ENCODE measurements around the gene CBX7.

CBX7 gene

GRCh38 chr22:39146256-39147101 lies 6.0 kb downstream of the CBX7 start:
- no peak for DNase-seq

- peak; percentile 74 for DNase-seq
Observed at GRCh38 chr22:39144101-39144767, 8.2 kb downstream of the CBX7 start.

DNA sequence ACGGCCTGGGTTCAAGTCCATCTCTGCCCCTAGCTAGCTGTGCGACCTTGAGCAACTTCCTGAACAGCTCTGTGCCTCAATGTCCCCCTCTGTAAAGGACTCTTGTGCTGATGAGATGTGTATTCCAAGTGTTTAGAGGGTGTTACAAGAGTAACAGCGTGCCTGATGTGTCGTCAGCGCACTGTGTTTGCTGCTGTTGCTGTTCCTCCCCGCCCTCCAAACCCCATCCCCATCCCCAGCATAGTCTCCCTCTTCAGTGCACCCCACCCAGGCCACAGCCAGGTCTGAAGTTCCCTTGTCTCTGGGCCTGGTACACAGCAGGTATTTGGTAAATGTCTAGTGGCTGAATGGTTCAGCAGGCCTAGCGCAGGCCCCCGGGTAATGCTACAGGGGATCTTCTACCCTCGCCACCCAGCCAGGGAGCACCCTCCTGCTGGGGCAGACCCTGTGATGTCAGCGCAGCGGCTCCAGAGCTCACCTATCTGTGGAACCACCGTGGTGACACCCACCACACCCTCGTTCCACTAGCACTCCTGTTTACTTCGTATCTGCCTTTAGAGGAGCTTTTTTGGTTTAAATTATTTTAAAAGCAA lies 10.3 kb downstream of the CBX7 start:
- no peak for DNase-seq

GRCh38 chr22:39139933-39140332 lies 12.5 kb downstream of the CBX7 start:
- DNase-seq, result no peak

DNA sequence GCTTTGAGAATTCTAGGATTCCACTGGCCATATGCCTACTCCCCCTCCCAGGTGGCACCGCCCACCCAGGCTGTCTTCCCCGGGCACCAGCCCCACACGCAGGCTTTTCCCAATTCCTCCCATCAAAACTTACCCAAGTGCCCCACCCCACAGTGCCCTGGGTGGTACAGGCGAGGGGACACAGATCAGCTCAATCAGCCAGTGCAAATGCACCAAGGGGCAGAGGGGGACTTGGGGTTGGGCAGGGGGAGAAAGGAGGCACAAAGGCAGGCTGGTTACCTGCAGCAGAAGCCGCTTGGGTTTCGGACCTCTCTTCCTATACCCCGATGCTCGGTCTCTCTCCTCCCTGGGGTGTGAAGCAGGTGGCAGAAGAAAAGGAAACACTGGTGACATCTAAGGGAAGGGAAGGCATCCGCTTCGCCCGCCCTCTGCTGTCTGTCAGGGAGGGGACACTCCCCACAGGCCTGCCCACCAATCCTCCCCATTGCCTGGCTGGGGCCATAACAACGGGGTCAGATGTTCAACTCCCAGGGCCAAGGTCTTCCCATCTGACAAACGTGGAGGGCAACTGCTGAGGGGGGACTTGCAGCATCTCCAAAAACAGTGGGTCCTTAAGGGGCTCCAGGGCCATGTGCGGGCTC lies 14.0 kb downstream of the CBX7 start:
- no peak for DNase-seq

DNA sequence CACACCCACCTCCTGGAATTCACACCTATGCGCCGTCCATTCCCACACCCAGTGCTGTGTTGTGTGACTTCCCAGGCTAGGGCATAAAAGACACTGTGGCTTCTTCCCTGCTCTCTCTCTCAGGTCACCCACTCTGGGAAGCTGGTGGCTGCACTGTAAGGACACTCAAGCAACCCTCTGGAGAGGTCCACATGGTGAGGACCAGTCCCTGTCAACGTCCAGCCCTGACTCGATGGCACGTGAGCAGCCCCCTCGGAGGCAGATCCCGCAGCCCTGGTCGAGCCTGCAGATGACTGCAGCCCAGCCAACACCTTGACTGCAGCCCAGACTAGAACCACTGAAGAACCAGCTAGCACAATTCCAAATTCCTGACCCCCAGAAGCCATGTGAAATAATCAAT lies 16.2 kb downstream of the CBX7 start:
- no peak for DNase-seq

DNA sequence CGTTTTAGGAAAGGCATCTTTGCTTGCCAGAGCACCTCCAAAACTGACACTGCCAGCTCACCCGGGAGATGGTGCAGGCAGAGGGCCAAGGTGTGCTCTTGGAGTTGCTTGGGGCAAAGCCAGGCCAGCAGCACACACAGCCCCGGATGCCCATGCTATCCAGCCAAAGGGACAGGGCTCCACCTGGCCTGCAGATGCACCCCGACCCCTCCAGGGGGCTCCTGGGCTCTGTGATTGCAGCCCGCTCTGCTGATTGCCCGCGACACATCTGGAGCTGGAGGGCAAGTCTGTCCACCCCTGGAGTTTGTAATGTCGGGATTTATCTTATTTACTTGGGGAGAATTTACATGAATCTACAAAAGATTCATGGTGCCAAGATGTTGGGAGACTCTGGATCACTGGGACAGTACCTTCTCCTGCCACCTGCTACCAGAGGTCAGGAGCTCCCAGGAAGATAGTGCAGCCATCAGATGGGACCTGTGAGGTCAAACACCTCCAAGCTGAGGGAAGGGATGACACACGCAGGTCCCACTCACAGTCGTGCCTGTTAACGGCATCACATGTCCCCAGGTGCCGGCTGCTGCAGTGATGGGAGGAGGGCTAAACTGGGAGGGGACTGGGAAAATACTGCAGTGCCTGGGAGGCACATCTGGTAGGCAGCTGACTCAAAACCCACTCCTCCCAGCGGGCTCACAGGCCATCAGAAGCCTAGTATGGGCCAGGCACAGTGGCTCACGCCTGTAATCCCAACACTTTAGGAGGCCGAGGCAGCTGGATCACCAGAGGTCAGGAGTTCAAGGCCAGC lies 17.2 kb downstream of the CBX7 start:
- peak; percentile 41 for DNase-seq

GRCh38 chr22:39134366-39135091 lies 18.0 kb downstream of the CBX7 start:
- DNase-seq, result no peak

GRCh38 chr22:39133871-39134270 lies 18.6 kb downstream of the CBX7 start:
- no peak for DNase-seq

DNA sequence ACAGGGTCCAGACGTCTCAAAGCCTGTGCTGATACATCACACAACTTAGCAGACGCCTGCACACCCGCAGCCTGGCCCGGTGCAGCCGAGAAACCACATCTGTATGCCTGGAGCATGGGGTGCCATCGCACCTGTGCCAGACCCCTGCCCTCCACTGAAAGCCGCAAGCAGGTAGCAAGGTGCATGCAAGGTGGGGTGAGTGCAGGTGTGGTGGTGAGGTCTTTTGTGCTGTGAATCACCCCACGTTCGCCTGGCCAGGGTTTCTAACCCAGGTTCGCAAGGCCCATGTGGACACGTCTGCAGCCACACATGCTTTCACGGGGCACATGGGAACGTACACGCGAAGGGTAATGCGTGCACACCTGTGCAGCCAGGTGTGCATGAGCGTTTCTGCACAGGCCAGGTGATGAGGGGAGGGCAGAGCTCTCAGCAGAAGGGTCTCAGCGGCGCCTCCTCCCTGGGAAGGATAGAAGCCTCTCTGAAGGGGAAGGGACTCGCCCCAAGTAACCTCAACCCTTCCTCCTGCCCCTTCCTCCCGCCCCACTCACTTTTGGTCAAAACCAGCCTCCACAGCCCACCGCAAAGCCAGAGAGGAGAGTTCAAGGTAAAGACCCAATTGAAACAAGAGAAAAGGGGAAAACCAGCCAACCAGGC lies 19.5 kb downstream of the CBX7 start:
- no peak for DNase-seq

DNA sequence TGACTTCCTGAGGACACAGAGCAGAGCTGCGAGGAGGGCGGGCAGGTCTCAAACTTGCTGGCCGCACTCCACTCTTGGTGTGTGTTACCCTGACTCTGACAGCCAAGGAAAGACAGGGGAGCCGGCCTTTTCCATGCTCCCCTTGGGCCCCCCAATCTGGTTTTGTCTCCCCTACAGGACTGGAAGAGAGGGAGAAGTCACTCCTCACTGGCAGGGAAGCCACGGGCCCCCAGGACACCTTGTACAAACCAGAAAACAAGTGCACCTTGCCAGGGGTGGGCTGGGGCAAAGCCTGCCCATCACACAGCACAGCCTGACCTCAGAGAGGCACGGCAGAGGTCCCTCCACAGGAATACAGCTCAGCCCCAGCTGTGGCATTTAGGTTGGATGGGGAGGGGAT lies 20.2 kb downstream of the CBX7 start:
- no peak for DNase-seq

- no peak for DNase-seq
Observed at GRCh38 chr22:39130892-39131855, 21.3 kb downstream of the CBX7 start.

GRCh38 chr22:39130152-39130704 lies 22.3 kb downstream of the CBX7 start:
- DNase-seq, result no peak

DNA sequence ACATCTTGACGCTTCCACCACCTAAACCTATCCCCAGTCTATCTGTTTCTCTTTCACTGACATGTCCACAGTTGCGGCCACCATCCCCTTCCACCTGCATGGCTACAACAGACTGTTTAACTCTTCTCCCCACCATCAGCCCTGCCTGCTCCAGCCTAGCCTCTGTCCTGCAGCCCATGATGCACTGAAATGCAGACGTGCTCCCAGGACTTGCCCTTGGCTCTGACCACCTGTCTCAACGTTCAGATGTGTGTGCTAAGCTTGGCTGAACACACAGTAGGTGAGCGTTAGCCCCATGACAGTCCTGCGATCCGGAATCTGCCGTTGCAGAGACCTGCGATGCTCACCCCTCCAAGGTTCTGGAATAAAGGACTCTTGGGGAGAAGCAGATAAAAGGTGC lies 22.7 kb downstream of the CBX7 start:
- DNase-seq, result no peak

GRCh38 chr22:39129081-39129480 lies 23.4 kb downstream of the CBX7 start:
- DNase-seq, result no peak

DNA sequence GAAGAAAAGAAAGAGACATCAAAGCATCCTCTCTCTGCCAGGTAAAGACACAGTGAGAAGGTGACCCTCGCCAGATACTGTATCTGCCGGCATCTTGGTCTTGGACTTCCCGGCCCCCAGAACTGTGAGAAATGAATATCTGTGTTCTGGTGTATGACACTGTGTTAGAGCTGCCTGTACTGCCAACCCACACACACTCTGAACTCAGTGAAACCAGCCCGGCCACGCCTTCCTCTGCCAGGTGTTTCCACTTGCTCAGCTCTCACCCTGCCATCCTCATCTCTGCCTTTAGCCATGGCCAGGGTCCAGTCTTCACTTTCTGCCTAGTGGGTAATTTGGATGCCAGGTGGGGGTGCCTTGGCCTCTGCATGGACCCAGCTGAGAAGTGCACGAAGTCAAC lies 24.0 kb downstream of the CBX7 start:
- DNase-seq, result no peak

DNA sequence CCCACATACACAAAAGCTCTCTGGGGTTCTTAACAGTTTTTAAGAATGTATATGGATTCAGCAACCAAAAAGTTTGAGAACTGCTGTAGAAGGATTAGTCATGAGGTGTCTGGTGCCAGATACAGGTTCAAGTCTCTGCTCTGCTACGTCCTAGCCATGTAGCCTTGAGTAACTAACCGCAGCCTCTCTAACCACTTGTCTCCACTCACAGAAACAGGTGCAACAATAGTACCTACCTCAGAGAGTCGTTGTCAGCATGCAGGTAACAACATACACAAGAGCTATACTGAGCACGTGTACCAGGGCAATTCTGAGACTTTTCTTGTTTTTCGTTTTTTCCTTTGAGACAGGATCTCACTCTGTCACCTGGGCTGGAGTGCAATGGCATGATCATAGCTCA lies 26.9 kb downstream of the CBX7 start:
- DNase-seq, result no peak

- no peak for DNase-seq
Observed at GRCh38 chr22:39123751-39124581, 28.5 kb downstream of the CBX7 start.

All from activated CD4-positive, alpha-beta T cell treated with anti-CD3 and anti-CD28 coated beads, Interleukin-2, amount 50 U/mL, for 16 hours (primary cell).